Gastrocnemius medialis (tissue), 4 donors: ENCODE results near the gene PDE4D. TPM values are rescaled to one million over a fixed set of nuclear protein-coding genes. Genes with fewer than 3 reads are reported as not detected.

ENCODE experiments used
- ATAC-seq, 2 donors: fragments of 150-250 bp; one replicate each; pipeline ENCODE4 v1.9.1; 2016
- DNase-seq, 2 donors: peaks; one replicate each; pipeline ENCODE4 v3.0.0-alpha.2; 2019
- H3K27ac ChIP-seq, 4 donors: fragments of 200-600 bp; sonication (generic); 1 replicate in 1 of 4; 2 replicates in 3 of 4; pipeline ENCODE4 v1.5.1; 2016 to 2018; ENCODE audit warnings: mild to moderate bottlenecking in 2 of 4, moderate library complexity in 1 of 4
- H3K27me3 ChIP-seq, 3 donors: fragments of 200-600 bp; sonication (generic) in 2 of 3; 1 replicate in 1 of 3; 2 replicates in 2 of 3; pipeline versions ENCODE4 v1.5.1 to v1.6.0; 2016 to 2019; ENCODE audit warnings: mild to moderate bottlenecking in 1 of 3, moderate library complexity in 1 of 3
- H3K36me3 ChIP-seq, 2 donors: fragments of 200-600 bp; sonication (generic) in 1 of 2; one replicate each; pipeline ENCODE4 v1.5.1; 2017 to 2018
- H3K4me1 ChIP-seq, 2 donors: fragments of 200-600 bp; sonication (generic) in 1 of 2; one replicate each; pipeline ENCODE4 v1.5.1; 2016 to 2017; ENCODE audit warnings: mild to moderate bottlenecking in 2 of 2
- H3K4me3 ChIP-seq, 4 donors: fragments of 200-600 bp; sonication (generic) in 3 of 4; 1 replicate in 1 of 4; 2 replicates in 3 of 4; pipeline ENCODE4 v1.5.1; 2016 to 2019; ENCODE audit warnings: mild to moderate bottlenecking in 2 of 4
- H3K9me3 ChIP-seq, 3 donors: fragments of 200-600 bp; sonication (generic) in 2 of 3; 1 replicate in 1 of 3; 2 replicates in 2 of 3; pipeline ENCODE4 v1.5.1; 2016 to 2019
- CTCF ChIP-seq, 5 experiments: fragments of 450-650 bp in 3 of 5; fragments of 200-600 bp in 2 of 5; sonication (generic) in 2 of 5; IDR thresholded peaks in 4 of 5; conservative IDR thresholded peaks in 1 of 5; 1 replicate in 4 of 5; 2 replicates in 1 of 5; pipeline ENCODE4 v1.5.1; 2016 to 2019; ENCODE audit warnings: antibody characterized with exemption in 5 of 5, mild to moderate bottlenecking in 3 of 5, moderate library complexity in 3 of 5
- POLR2A ChIP-seq, 2 donors: fragments of 450-650 bp; IDR thresholded peaks; one replicate each; pipeline ENCODE4 v1.6.1; 2017; ENCODE audit warnings: antibody characterized with exemption in 2 of 2, mild to moderate bottlenecking in 2 of 2, moderate library complexity in 2 of 2
- in situ Hi-C, 4 donors: fragments of 200-750 bp; cut with MboI; loops; one replicate each; pipeline versions ENCODE4 v1.15.0 to v1.8.0; 2017; ENCODE audit warnings: low sequenced_read_pairs in 4 of 4
- intact Hi-C: fragments of 100-400 bp; cut with DNase I; formaldehyde crosslinking; loops from one replicate; pipeline ENCODE4 v1.15.1; 2023; ENCODE audit warnings: low total_unique reads
- total RNA-seq, 4 donors: library from RNA; depleted of rRNA; stranded (reverse); fragments of >200 nt; gene quantifications; one replicate each; pipeline versions ENCODE4 v1.1.0 to v1.2.3, GENCODE V29; 2016

The PDE4D gene
- total RNA-seq, 4 donors from 2014 or later: 133 to 223 (median 185) TPM

GRCh38 chr5:59685191-59685530, 208.4 kb downstream of the PDE4D start:
- ATAC-seq: no peak
- H3K4me1 ChIP-seq: peaks cover 12 to 14% of the 10 kb centered on the region in 2 donors
- no peaks in the 10 kb centered on the region for H3K36me3 ChIP-seq
- H3K9me3 ChIP-seq: no peaks in the 10 kb centered on the region
- no peak overlapping the region for H3K4me3 ChIP-seq
- no peak for DNase-seq
- intact Hi-C loops (no loop called here), in situ Hi-C loops (loop anchor here (10.0 to 25.0 kb wide), 3 partner anchors 110 to 823 kb away; no protein-coding TSS in a partner anchor)
- TF ChIP-seq CTCF (IDR thresholded peaks at IDR 0.05 in 4 of 5, conservative IDR thresholded peaks at IDR 0.05 in 1 of 5) (no peak), POLR2A (IDR thresholded peaks at IDR 0.05) (no peak)
- no peaks in the 10 kb centered on the region for H3K27me3 ChIP-seq
- H3K27ac ChIP-seq: no peak overlapping the region

GRCh38 chr5:59684388-59685190, 208.9 kb downstream of the PDE4D start:
- Histone ChIP-seq H3K4me3 (no peak overlapping the region), H3K4me1 (peaks cover 12 to 14% of the 10 kb centered on the region in 2 donors), H3K36me3 (no peaks in the 10 kb centered on the region), H3K9me3 (no peaks in the 10 kb centered on the region), H3K27me3 (no peaks in the 10 kb centered on the region), H3K27ac (no peak overlapping the region)
- no peak for TF ChIP-seq POLR2A (IDR thresholded peaks at IDR 0.05)
- TF ChIP-seq CTCF (IDR thresholded peaks at IDR 0.05 in 4 of 5, conservative IDR thresholded peaks at IDR 0.05 in 1 of 5): no peak
- in situ Hi-C loops: loop anchor here (10.0 to 25.0 kb wide), 3 partner anchors 110 to 822 kb away; no protein-coding TSS in a partner anchor
- intact Hi-C loops: no loop called here
- ATAC-seq (no peak), DNase-seq (no peak)

GRCh38 chr5:59683311-59683710, 210.2 kb downstream of the PDE4D start:
- no peaks in the 10 kb centered on the region for H3K9me3 ChIP-seq
- H3K27me3 ChIP-seq: no peaks in the 10 kb centered on the region
- TF ChIP-seq CTCF (IDR thresholded peaks at IDR 0.05 in 4 of 5, conservative IDR thresholded peaks at IDR 0.05 in 1 of 5) (no peak), POLR2A (IDR thresholded peaks at IDR 0.05) (no peak)
- H3K4me1 ChIP-seq: peaks cover 12 to 14% of the 10 kb centered on the region in 2 donors
- H3K4me3 ChIP-seq: no peak overlapping the region
- intact Hi-C loops (no loop called here), in situ Hi-C loops (loop anchor here (10.0 to 25.0 kb wide), 3 partner anchors 111 to 821 kb away; no protein-coding TSS in a partner anchor)
- DNase-seq (no peak), ATAC-seq (no peak)
- H3K27ac ChIP-seq: no peak overlapping the region
- no peaks in the 10 kb centered on the region for H3K36me3 ChIP-seq

GRCh38 chr5:59682542-59682941, 211.0 kb downstream of the PDE4D start:
- in situ Hi-C loops: loop anchor here (10.0 to 25.0 kb wide), 3 partner anchors 112 to 820 kb away; no protein-coding TSS in a partner anchor
- DNase-seq: no peak

More at GRCh38 chr5:59682542-59682941, 211.0 kb downstream of the PDE4D start:
- no peak for ATAC-seq
- Histone ChIP-seq H3K27me3 (no peaks in the 10 kb centered on the region), H3K9me3 (no peaks in the 10 kb centered on the region), H3K27ac (no peak overlapping the region), H3K4me3 (no peak overlapping the region), H3K4me1 (peaks cover 12 to 14% of the 10 kb centered on the region in 2 donors), H3K36me3 (no peaks in the 10 kb centered on the region)
- TF ChIP-seq CTCF (IDR thresholded peaks at IDR 0.05 in 4 of 5, conservative IDR thresholded peaks at IDR 0.05 in 1 of 5) (no peak), POLR2A (IDR thresholded peaks at IDR 0.05) (no peak)
- intact Hi-C loops: no loop called here
